Prostate gland (tissue), 2 donors: ENCODE results near the gene LRRC37B.
"Not testable (repeated sequence)": the region's sequence is repeated elsewhere in the genome, so short reads cannot be mapped to it uniquely, and the experiment has no call there.

ENCODE experiments used
- POLR2A ChIP-seq: fragments of 450-650 bp; IDR thresholded peaks from one replicate; pipeline ENCODE4 v1.6.1; 2016; ENCODE audit warnings: antibody characterized with exemption, mild to moderate bottlenecking
- TF ChIP-seq, protein P1 (sequence below), 4 experiments: fragments of 200-600 bp in 2 of 4; fragments of 450-650 bp in 2 of 4; sonication (generic) in 2 of 4; IDR thresholded peaks; 1 replicate in 3 of 4; 2 replicates in 1 of 4; pipeline ENCODE4 v1.5.1; 2016 to 2019; ENCODE audit warnings: antibody characterized with exemption in 4 of 4, mild to moderate bottlenecking in 2 of 4, moderate library complexity in 2 of 4

- TF ChIP-seq, protein P1, sequence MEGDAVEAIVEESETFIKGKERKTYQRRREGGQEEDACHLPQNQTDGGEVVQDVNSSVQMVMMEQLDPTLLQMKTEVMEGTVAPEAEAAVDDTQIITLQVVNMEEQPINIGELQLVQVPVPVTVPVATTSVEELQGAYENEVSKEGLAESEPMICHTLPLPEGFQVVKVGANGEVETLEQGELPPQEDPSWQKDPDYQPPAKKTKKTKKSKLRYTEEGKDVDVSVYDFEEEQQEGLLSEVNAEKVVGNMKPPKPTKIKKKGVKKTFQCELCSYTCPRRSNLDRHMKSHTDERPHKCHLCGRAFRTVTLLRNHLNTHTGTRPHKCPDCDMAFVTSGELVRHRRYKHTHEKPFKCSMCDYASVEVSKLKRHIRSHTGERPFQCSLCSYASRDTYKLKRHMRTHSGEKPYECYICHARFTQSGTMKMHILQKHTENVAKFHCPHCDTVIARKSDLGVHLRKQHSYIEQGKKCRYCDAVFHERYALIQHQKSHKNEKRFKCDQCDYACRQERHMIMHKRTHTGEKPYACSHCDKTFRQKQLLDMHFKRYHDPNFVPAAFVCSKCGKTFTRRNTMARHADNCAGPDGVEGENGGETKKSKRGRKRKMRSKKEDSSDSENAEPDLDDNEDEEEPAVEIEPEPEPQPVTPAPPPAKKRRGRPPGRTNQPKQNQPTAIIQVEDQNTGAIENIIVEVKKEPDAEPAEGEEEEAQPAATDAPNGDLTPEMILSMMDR (IDR thresholded peaks at IDR 0.05): not testable (repeated sequence)
- not testable (repeated sequence) for TF ChIP-seq POLR2A
Observed at GRCh38 chr17:32092062-32092461, 84.9 kb downstream of the LRRC37B start.
